ENCODE measurements around the gene GPATCH11. TPM values are rescaled to one million over a fixed set of nuclear protein-coding genes. Genes with fewer than 3 reads are reported as not detected.

The GPATCH11 gene
- polyA plus RNA-seq, 2 of the 4 experiments (the other 2 are of a cell fraction), result 9.0 to 10.4 TPM

GRCh38 chr2:37080266-37080665 is 4.1 kb upstream of the GPATCH11 start:
- no peak for DNase-seq (ENCODE audit: low read depth in 1 of 2, low spot score in 1 of 2)
- no peak for TF ChIP-seq NFE2L2 (conservative IDR thresholded peaks at IDR 0.05; ENCODE audit: low read length)
- TF ChIP-seq EP300 (IDR thresholded peaks at IDR 0.05), result no peak
- no peak for TF ChIP-seq REST (IDR thresholded peaks at IDR 0.05)
- TF ChIP-seq HES2 (IDR thresholded peaks at IDR 0.05), result no peak
- TF ChIP-seq HEYL (CRISPR knock-in tag; IDR thresholded peaks at IDR 0.05), result no peak
- no peak for TF ChIP-seq RAD21 (conservative IDR thresholded peaks at IDR 0.05 in 1 of 2, IDR thresholded peaks at IDR 0.05 in 1 of 2)
- no peak for TF ChIP-seq JUN (IDR thresholded peaks at IDR 0.05)
- no peak for TF ChIP-seq CHD2 (IDR thresholded peaks at IDR 0.05; ENCODE audit: low read length, partially characterized antibody)
- TF ChIP-seq MAFK (IDR thresholded peaks at IDR 0.05; ENCODE audit: partially characterized antibody), result no peak
- no peak for TF ChIP-seq SMC3 (IDR thresholded peaks at IDR 0.05)
- TF ChIP-seq ZFP36 (IDR thresholded peaks at IDR 0.05; ENCODE audit: borderline replicate concordance, partially characterized antibody), result no peak
- TF ChIP-seq RFX5 (IDR thresholded peaks at IDR 0.05), result no peak
- TF ChIP-seq HOXB13 (CRISPR knock-in tag; IDR thresholded peaks at IDR 0.05; ENCODE audit: low read depth), result no peak
- TF ChIP-seq TP53 (CRISPR knock-in tag; IDR thresholded peaks at IDR 0.05), result no peak
- TF ChIP-seq MYC (IDR thresholded peaks at IDR 0.05; ENCODE audit: borderline replicate concordance, low read length), result no peak
- no peak for TF ChIP-seq ELK1 (IDR thresholded peaks at IDR 0.05; ENCODE audit: low read depth, low read length)
- TF ChIP-seq TFCP2L1 (CRISPR knock-in tag; IDR thresholded peaks at IDR 0.05), result no peak
- TF ChIP-seq CHD4 (IDR thresholded peaks at IDR 0.05; ENCODE audit: borderline replicate concordance), result no peak
- Histone ChIP-seq H3K4me1 (peaks cover 10% of the 10 kb centered on the region; the same call in 2 of the 3 replicates), H3K4me2 (no peak overlapping the region), H3K27ac (no peak overlapping the region), H3K9me3 (no peaks in the 10 kb centered on the region), H3K4me3 (no peak overlapping the region)
- 82% methylated on average over 2 of the region's 2 CpGs for WGBS (ENCODE audit: missing lambda C conversion rate)
- CTCF ChIA-PET, result no interaction called here
- no peak for FAIRE-seq
- no peak for ATAC-seq
- POLR2A ChIA-PET, result no interaction called here

- FAIRE-seq (no peak), DNase-seq (ENCODE audit: low read depth in 1 of 2, low spot score in 1 of 2) (no peak), ATAC-seq (no peak)
- Histone ChIP-seq H3K4me3 (no peak overlapping the region), H3K9me3 (no peaks in the 10 kb centered on the region), H3K4me1 (peaks cover 14% of the 10 kb centered on the region; the same call in 2 of the 3 replicates), H3K27ac (no peak overlapping the region), H3K4me2 (no peak overlapping the region)
- ChIA-PET CTCF (no interaction called here), POLR2A (no interaction called here)
- WGBS (ENCODE audit: missing lambda C conversion rate), result 67% methylated on average over 3 of the region's 3 CpGs
- TF ChIP-seq PBX3 (IDR thresholded peaks at IDR 0.05), result no peak
- TF ChIP-seq ATOH8 (CRISPR knock-in tag; IDR thresholded peaks at IDR 0.05; ENCODE audit: low read depth), result no peak
- no peak for TF ChIP-seq ELK1 (IDR thresholded peaks at IDR 0.05; ENCODE audit: low read depth, low read length)
- no peak for TF ChIP-seq FOSL2 (IDR thresholded peaks at IDR 0.05)
- TF ChIP-seq FOSL2 (CRISPR knock-in tag; IDR thresholded peaks at IDR 0.05), result no peak
- no peak for TF ChIP-seq CBX2 (IDR thresholded peaks at IDR 0.05; ENCODE audit: borderline replicate concordance, low read depth)
- no peak for TF ChIP-seq E2F6 (IDR thresholded peaks at IDR 0.05; ENCODE audit: borderline replicate concordance, low read depth)
- TF ChIP-seq MAZ (IDR thresholded peaks at IDR 0.05; ENCODE audit: borderline replicate concordance, low read depth, low read length), result no peak
- no peak for TF ChIP-seq PHF8 (IDR thresholded peaks at IDR 0.05; ENCODE audit: borderline replicate concordance, low read depth)
- no peak for TF ChIP-seq KDM1A (IDR thresholded peaks at IDR 0.05; ENCODE audit: low read depth)
- TF ChIP-seq BCL3 (IDR thresholded peaks at IDR 0.05), result no peak
- no peak for TF ChIP-seq ZFP36 (IDR thresholded peaks at IDR 0.05; ENCODE audit: borderline replicate concordance, partially characterized antibody)
- TF ChIP-seq SREBF2 (IDR thresholded peaks at IDR 0.05), result no peak
Observed at GRCh38 chr2:37080689-37081088, 3.6 kb upstream of the GPATCH11 start.

All from A549 (cell line).